Activated naive CD8-positive, alpha-beta T cell treated with anti-CD3 and anti-CD28 coated beads for 36 hours (primary cell): ENCODE measurements around the gene ACAP3. TPM values are rescaled to one million over a fixed set of nuclear protein-coding genes. Genes with fewer than 3 reads are reported as not detected.

Experiments used
- DNase-seq: peaks from one replicate; pipeline ENCODE4 v3.0.0; 2021
- H3K27ac Mint-ChIP-seq: one replicate; pipeline ENCODE4 v1.8.0; 2022; ENCODE audit warnings: mild to moderate bottlenecking, moderate library complexity, mixed read lengths
- H3K27me3 Mint-ChIP-seq: one replicate; pipeline ENCODE4 v1.8.0; 2022; ENCODE audit warnings: mild to moderate bottlenecking, mixed read lengths
- H3K36me3 Mint-ChIP-seq: one replicate; pipeline ENCODE4 v1.8.0; 2021; ENCODE audit warnings: mild to moderate bottlenecking, mixed read lengths
- H3K4me1 Mint-ChIP-seq: one replicate; pipeline ENCODE4 v1.8.0; 2021; ENCODE audit warnings: mixed read lengths
- H3K4me3 Mint-ChIP-seq: one replicate; pipeline ENCODE4 v1.8.0; 2022; ENCODE audit warnings: mild to moderate bottlenecking, moderate library complexity, mixed read lengths
- H3K9me3 Mint-ChIP-seq: one replicate; pipeline ENCODE4 v1.8.0; 2022; ENCODE audit warnings: mixed read lengths
- total RNA-seq, 2 experiments: library from RNA; stranded (reverse); gene quantifications; one replicate each; pipeline ENCODE4 v1.2.3, GENCODE V29; 2021

ACAP3 gene
- total RNA-seq, 2 experiments from 2014 or later = 26.6 to 28.4 TPM

GRCh38 chr1:1293263-1294249, 14.2 kb downstream of the ACAP3 start:
- H3K4me3 Mint-ChIP-seq = no peak overlapping the region
- DNase-seq = no peak
- H3K36me3 Mint-ChIP-seq = no peaks in the 10 kb centered on the region
- H3K4me1 Mint-ChIP-seq = no peaks in the 10 kb centered on the region
- no peaks in the 10 kb centered on the region for H3K9me3 Mint-ChIP-seq
- no peaks in the 10 kb centered on the region for H3K27me3 Mint-ChIP-seq
- no peak overlapping the region for H3K27ac Mint-ChIP-seq

- Mint-ChIP-seq H3K9me3 (no peaks in the 10 kb centered on the region), H3K4me3 (no peak overlapping the region), H3K36me3 (no peaks in the 10 kb centered on the region), H3K27me3 (no peaks in the 10 kb centered on the region), H3K27ac (no peak overlapping the region), H3K4me1 (no peaks in the 10 kb centered on the region)
- no peak for DNase-seq
Measured at GRCh38 chr1:1292851-1293250, 14.9 kb downstream of the ACAP3 start.

- Mint-ChIP-seq H3K27me3 (no peaks in the 10 kb centered on the region), H3K27ac (no peak overlapping the region), H3K4me1 (no peaks in the 10 kb centered on the region), H3K36me3 (no peaks in the 10 kb centered on the region), H3K9me3 (no peaks in the 10 kb centered on the region), H3K4me3 (no peak overlapping the region)
- no peak for DNase-seq
Measured at GRCh38 chr1:1292442-1292779, 15.3 kb downstream of the ACAP3 start.

DNA sequence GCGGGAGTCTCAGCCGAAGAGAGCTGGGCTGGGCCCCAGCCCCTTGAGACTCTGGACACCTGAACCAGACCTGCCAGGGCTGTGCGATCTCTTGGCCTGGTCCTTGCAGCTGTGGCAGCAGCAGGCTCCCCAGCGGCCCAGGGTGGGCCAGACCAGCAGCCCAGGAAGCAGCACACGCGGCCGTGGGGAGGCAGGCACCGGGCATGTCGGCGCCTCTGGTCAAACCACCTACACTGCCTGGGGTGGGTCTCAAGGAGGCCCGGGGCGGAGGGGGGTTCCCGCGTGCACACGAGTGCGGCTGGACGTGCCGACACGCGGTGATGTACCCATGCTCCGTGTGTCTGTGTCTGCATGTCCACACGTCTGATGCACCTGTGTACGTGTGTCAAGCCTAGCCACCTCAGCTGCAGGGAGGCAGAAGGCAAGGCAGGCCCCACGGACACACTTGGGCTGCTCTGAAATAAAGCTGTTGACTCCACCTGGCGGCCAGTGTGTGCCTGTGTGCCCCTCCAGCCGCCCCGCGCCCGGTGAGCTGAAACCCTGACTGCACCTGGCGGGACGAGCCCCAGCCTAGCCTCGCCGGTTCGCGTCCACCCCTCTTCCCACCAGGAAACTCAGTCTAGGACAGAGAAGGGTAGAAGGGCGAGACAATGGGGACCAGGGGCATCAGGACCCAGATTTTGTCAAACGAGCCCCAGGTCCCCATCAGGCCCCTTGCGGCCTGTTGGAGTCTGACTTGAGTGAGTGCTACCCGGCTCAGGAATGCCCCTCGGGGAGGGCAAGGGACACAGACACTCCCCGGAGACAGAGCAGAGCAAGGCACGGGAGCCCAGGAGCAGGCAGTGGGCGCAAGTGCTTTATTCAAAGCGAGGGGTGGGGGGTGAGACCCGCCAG, 15.9 kb downstream of the ACAP3 start:
- no peak overlapping the region for H3K4me3 Mint-ChIP-seq
- H3K4me1 Mint-ChIP-seq = no peaks in the 10 kb centered on the region
- peak; percentile 64 for DNase-seq
- no peaks in the 10 kb centered on the region for H3K9me3 Mint-ChIP-seq
- no peaks in the 10 kb centered on the region for H3K36me3 Mint-ChIP-seq
- no peaks in the 10 kb centered on the region for H3K27me3 Mint-ChIP-seq
- H3K27ac Mint-ChIP-seq = no peak overlapping the region

DNA sequence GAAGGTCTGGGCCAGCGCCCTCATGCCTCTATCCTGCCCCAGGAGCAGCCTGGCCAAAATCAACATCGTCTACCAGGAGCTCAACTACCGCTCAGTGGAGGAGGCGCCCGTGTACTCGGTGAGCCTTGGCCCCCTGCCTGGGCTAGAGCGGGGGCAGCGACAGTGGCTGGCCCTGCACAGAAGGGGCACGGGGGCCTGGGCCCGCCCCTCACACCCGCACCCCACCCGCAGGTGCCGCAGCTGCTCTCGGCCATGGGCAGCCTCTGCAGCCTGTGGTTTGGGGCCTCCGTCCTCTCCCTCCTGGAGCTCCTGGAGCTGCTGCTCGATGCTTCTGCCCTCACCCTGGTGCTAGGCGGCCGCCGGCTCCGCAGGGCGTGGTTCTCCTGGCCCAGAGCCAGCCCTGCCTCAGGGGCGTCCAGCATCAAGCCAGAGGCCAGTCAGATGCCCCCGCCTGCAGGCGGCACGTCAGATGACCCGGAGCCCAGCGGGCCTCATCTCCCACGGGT, 16.7 kb downstream of the ACAP3 start:
- no peaks in the 10 kb centered on the region for H3K27me3 Mint-ChIP-seq

GRCh38 chr1:1290238-1290731, 17.4 kb downstream of the ACAP3 start:
- H3K4me1 Mint-ChIP-seq = no peaks in the 10 kb centered on the region

More for the DNA sequence above, 16.7 kb downstream of the ACAP3 start:
- DNase-seq = no peak
- Mint-ChIP-seq H3K4me1 (no peaks in the 10 kb centered on the region), H3K9me3 (no peaks in the 10 kb centered on the region), H3K4me3 (no peak overlapping the region), H3K36me3 (no peaks in the 10 kb centered on the region), H3K27ac (no peak overlapping the region)

GRCh38 chr1:1287288-1288110, 20.2 kb downstream of the ACAP3 start:
- no peaks in the 10 kb centered on the region for H3K4me1 Mint-ChIP-seq
- H3K27ac Mint-ChIP-seq = no peak overlapping the region
- H3K36me3 Mint-ChIP-seq = no peaks in the 10 kb centered on the region
- no peaks in the 10 kb centered on the region for H3K27me3 Mint-ChIP-seq
- no peak overlapping the region for H3K4me3 Mint-ChIP-seq
- DNase-seq = no peak
- H3K9me3 Mint-ChIP-seq = no peaks in the 10 kb centered on the region

More at GRCh38 chr1:1290238-1290731, 17.4 kb downstream of the ACAP3 start:
- no peak overlapping the region for H3K4me3 Mint-ChIP-seq
- H3K9me3 Mint-ChIP-seq = no peaks in the 10 kb centered on the region
- DNase-seq = peak; percentile 65
- H3K36me3 Mint-ChIP-seq = no peaks in the 10 kb centered on the region
- no peak overlapping the region for H3K27ac Mint-ChIP-seq
- H3K27me3 Mint-ChIP-seq = no peaks in the 10 kb centered on the region

- no peak for DNase-seq
- Mint-ChIP-seq H3K9me3 (no peaks in the 10 kb centered on the region), H3K27me3 (no peaks in the 10 kb centered on the region), H3K4me3 (no peak overlapping the region), H3K27ac (no peak overlapping the region), H3K4me1 (no peaks in the 10 kb centered on the region), H3K36me3 (no peaks in the 10 kb centered on the region)
Measured at GRCh38 chr1:1286313-1287261, 21.1 kb downstream of the ACAP3 start.

- Mint-ChIP-seq H3K27ac (no peak overlapping the region), H3K36me3 (no peaks in the 10 kb centered on the region)
- DNase-seq = no peak
Measured at GRCh38 chr1:1285611-1286311, 22.0 kb downstream of the ACAP3 start.

GRCh38 chr1:1285102-1285571, 22.6 kb downstream of the ACAP3 start:
- Mint-ChIP-seq H3K4me1 (no peaks in the 10 kb centered on the region), H3K36me3 (no peaks in the 10 kb centered on the region), H3K27me3 (no peaks in the 10 kb centered on the region), H3K9me3 (no peaks in the 10 kb centered on the region), H3K27ac (no peak overlapping the region), H3K4me3 (no peak overlapping the region)
- no peak for DNase-seq

More at GRCh38 chr1:1285611-1286311, 22.0 kb downstream of the ACAP3 start:
- Mint-ChIP-seq H3K27me3 (no peaks in the 10 kb centered on the region), H3K4me3 (no peak overlapping the region), H3K4me1 (no peaks in the 10 kb centered on the region), H3K9me3 (no peaks in the 10 kb centered on the region)

- no peaks in the 10 kb centered on the region for H3K27me3 Mint-ChIP-seq
Measured at GRCh38 chr1:1284221-1285101, 23.3 kb downstream of the ACAP3 start.

GRCh38 chr1:1283821-1284220, 23.9 kb downstream of the ACAP3 start:
- DNase-seq = no peak
- Mint-ChIP-seq H3K36me3 (no peaks in the 10 kb centered on the region), H3K9me3 (no peaks in the 10 kb centered on the region), H3K4me3 (no peak overlapping the region), H3K4me1 (no peaks in the 10 kb centered on the region), H3K27ac (no peak overlapping the region), H3K27me3 (no peaks in the 10 kb centered on the region)

More at GRCh38 chr1:1284221-1285101, 23.3 kb downstream of the ACAP3 start:
- no peaks in the 10 kb centered on the region for H3K9me3 Mint-ChIP-seq
- no peak overlapping the region for H3K4me3 Mint-ChIP-seq
- no peaks in the 10 kb centered on the region for H3K36me3 Mint-ChIP-seq
- no peak for DNase-seq
- no peak overlapping the region for H3K27ac Mint-ChIP-seq
- H3K4me1 Mint-ChIP-seq = no peaks in the 10 kb centered on the region
